Choroid plexus epithelial cell (primary cell): ENCODE results near the gene ARIH1.
"Not testable (repeated sequence)": the region's sequence is repeated elsewhere in the genome, so short reads cannot be mapped to it uniquely, and the experiment has no call there.

Experiments
- DNase-seq: peaks from one replicate; pipeline ENCODE4 v3.0.0-alpha.2; 2010; ENCODE audit warnings: low read depth
- H3K4me3 ChIP-seq: 2 replicates; pipeline ENCODE4 v1.5.1; 2011; ENCODE audit warnings: low read depth, mild to moderate bottlenecking, control low read depth, low read length, moderate library complexity
- TF ChIP-seq, protein P1 (sequence below): conservative IDR thresholded peaks from 2 replicates; pipeline ENCODE4 v1.5.1; 2011; ENCODE audit warnings: low read depth, mild to moderate bottlenecking, control low read depth, inconsistent platforms, low read length, moderate library complexity

Gene ARIH1

DNA sequence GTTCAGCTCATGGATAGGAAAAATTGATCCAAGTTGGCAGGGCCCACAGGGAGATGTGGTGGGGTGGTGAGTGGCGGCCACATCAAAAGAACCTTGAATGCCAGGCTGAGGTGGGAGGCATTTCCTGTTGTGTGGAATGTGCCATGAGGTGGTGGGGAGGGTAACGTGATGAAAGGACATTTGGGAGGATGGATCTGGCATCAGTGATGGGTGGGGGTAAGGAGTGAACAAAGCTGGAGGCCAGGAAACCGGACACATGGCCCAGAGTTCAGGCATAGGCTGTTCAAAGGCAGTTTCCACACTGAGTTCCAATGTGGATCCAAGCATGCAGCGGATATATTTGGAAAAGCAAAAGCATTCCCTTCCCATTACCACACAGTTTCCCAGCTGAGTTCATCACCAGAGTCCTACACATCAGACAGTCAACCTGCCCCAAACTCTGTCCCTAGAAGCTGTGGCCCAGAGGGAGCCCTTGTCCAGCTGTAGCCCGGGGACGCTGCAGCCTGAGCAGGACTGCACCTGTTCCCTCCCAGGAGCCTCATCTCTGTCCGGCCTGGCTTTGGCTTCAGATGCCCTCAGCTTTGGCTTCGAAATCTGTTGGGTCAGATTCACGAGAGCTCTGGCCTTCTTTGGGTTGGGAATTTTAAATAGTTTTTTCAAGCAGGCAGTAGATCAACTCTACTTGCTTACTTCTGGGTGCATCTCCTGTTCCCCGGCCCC is 142.5 kb downstream of the ARIH1 start:
- no peak for DNase-seq
- no peak overlapping the region for H3K4me3 ChIP-seq
- TF ChIP-seq, protein P1, sequence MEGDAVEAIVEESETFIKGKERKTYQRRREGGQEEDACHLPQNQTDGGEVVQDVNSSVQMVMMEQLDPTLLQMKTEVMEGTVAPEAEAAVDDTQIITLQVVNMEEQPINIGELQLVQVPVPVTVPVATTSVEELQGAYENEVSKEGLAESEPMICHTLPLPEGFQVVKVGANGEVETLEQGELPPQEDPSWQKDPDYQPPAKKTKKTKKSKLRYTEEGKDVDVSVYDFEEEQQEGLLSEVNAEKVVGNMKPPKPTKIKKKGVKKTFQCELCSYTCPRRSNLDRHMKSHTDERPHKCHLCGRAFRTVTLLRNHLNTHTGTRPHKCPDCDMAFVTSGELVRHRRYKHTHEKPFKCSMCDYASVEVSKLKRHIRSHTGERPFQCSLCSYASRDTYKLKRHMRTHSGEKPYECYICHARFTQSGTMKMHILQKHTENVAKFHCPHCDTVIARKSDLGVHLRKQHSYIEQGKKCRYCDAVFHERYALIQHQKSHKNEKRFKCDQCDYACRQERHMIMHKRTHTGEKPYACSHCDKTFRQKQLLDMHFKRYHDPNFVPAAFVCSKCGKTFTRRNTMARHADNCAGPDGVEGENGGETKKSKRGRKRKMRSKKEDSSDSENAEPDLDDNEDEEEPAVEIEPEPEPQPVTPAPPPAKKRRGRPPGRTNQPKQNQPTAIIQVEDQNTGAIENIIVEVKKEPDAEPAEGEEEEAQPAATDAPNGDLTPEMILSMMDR, result no peak

DNA sequence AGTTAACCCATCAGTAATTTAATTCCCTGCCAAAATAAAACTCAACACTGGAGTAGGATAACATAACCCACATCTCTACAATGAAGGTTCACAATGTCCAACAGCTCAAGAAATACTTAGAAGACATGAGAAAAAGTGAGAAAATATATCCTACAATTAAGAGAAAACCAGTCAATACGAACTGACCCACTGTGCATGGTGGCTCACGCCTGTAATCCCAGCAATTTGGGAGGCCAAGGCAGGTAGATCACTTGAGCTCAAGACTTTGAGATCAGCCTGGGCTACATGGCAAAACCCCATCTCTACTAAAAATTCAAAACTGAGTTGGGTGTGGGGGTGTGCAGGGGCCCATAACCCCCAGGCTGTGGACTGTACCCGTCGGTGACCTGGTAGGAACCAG is 149.7 kb downstream of the ARIH1 start:
- H3K4me3 ChIP-seq, DNase-seq: not testable (repeated sequence)

DNA sequence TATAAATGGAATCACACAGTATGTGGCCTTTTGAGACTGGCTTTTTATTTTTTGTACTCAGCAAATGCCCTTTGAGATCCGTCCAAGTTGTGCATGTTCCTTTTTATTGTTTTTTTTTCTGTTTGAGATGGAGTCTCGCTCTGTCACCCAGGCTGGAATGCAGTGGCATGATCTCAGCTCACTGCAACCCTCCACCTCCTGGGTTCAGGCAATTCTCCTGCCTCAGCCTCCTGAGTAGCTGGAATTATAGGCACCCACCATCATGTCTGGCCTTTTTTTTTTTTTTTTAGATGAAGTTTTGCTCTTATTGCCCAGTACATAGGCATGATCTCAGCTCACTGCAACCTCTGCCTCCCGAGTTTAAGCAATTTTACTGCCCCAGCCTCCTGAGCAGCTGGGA is 152.0 kb downstream of the ARIH1 start:
- DNase-seq, H3K4me3 ChIP-seq: not testable (repeated sequence)

DNA sequence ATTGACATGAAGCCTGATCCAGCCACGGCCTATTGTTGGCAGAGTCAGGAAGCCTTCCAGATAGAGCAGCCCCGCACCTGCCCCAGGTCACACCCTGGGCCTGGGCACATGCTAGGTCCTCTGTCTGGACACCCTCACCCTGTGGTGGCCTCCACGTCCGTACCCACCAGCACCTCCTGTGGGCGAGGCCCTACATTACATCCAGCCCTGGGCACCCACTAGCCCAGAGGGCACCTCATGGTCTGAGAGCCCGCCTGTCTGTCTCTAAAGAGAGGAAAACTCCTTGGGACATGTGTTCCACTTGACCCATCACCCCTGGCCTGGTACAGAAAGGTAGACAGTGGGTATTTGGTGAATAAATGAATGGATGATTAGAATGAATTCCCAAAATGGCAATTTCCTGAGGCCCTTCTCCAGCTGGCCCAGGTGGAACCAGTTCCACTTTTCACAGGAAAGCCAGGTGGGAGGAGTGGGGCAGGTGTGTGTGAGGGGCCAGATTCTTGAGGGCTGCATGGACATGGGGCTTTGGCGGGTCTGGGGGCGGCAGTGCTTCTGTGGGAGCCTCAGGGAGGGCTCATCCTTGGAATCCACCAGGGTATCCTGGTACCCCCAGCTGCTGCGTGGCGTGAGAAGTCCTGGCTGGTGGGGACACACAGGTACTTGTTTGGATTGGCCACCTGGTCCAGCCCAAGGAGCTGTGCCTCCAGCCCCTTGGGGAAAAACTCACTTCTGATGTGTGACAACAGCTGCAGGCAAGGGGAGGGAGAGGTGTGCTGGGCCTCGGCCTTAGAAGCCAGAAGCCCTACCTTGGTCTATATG is 154.3 kb downstream of the ARIH1 start:
- TF ChIP-seq, protein P1, result peak; percentile 22
- not testable (repeated sequence) for DNase-seq, H3K4me3 ChIP-seq

DNA sequence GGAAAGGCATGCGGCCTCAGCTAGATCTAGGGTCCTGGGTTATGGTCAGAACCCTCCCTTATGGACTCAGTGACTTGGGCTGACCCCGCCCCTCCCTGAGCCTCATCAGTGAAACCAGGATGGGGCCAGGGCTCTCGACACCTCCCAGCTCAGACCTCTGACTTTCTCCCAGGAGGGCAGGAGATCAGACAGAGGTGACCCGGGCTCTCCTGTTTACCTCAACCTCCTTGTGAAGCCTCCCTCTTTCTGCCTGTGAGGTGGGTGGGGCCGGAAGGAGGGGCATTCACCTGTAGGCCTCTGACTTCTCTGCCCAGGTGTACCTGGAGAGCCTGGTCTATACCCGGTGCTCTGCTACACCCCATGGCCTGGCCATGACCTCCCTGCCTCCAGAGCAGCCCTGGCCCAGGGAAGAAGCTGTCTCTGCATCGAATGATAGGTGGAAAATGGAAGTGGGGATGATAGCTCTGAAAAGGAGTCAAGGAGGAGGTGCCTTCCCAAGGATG is 155.0 kb downstream of the ARIH1 start:
- not testable (repeated sequence) for DNase-seq, H3K4me3 ChIP-seq

DNA sequence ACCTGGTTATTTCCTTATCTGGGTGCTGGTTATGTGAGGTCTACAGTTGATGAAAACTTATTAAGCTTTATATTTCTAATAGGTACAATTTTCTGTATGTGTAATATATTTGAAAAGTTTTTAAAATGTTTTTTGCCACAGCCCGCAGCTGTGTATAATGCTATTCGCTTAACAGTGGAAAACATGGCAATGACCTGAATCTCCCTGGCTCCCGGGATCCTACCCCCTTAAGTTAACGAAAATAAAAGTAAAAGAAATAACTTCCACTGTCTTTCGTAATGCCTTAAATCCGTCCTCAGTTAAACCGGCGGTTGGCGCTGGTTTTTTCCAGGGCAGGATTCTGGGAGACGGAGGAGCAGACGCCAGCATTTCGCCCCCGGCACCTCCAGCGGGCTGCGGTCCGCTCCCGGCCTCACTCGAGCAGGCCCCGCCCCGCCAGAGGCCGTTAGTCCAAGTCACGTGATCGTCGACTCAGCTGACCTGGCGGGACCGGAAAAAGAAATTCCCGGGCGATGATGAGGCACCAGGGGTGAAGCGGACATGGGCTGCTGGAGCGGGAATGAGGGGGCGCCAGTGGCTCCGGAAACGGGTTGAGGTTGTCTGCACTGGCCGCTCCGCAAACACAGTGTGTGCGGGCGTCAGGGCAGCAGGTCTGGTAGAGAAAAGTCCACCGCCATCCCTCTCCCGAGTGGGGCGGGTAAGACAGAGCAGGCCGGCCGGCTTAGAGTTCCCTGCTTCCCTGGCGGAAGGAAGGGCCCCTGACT is 162.6 kb downstream of the ARIH1 start:
- H3K4me3 ChIP-seq, result peak overlapping the region; percentile 51
- peak; percentile 75 for DNase-seq

DNA sequence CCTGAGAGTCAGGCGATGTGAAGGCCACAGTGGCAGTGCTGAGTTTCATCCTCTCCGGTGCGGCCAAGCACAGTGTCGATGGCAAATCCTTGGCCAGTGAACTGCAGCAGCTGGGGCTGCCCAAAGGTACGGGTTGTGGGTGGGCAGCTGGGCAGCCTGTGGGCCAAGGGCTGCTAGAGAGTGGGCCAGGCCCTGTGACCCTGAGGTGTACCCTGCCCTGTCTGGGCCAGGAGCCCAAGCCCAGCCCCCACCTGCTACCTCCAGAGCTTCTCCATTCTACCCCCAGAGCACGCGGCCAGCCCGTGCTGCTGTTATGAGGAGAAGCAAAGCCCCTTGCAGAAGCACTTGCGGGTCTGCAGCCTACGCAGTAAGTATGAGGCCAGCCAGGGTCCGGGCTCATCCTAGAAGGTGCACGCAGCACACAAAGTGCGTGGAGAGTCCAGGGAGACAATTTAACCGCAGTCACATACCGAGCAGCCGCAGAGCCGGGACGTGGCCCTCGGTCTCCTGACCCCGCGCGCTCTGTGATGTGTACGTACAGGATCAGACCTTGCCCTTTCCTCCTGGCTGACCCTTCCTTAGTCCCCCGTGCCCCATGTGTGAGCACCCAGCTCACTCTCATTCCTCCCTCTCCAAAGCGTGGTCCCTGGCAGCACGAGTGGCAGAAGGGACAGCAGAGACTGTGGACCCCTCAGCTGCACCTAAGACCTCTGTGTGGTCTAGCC is 165.8 kb downstream of the ARIH1 start:
- DNase-seq, H3K4me3 ChIP-seq: not testable (repeated sequence)

DNA sequence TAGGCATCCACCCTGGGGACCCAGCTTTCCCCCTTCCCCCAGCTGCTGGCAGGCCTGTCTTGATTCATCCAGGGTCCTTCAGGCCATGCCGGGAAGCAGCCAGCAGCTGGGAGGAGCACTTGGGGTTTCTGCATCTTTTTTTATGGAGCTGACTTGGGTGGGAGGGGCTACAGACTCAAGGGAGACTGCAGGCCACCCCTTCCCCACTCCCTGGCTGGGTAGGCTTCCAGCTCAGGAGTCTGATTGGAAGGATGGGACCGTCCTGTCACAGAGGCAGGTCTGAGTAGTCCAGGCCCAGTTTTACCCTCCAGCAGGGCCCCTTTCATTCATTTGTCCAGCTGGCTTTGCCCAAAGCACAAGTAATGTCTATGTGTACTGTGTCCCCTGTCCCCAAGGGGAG is 168.1 kb downstream of the ARIH1 start:
- H3K4me3 ChIP-seq, DNase-seq: not testable (repeated sequence)

DNA sequence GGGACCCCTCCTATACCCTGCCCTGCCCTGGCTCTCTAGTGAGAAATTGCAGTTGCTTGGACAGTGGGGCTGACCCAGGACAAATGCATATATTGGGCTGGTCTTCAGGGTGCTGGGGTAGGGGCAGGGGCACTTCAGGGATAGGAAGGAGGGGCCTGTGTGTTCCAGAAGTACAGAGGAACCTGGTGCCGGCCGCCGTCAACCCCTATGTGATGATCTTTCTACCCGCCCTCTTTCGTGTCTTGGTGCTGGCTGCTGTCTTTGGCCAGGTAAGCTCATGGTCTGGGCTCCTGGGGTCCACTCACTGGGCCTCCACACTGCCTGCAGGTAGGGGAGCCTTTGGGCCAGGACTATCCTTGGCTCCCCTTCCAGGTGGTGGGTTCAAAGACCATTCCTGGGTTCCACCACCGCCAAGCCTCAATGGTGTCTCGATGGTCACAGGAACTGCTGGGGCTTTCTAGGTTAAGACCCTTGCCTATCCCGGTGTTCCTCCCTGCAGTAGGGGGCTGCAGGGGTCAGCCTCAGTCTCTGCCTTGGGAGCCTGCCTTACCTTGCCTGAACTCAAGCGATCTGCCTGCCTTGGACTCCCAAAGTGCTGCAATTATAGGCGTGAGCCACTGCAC is 174.6 kb downstream of the ARIH1 start:
- not testable (repeated sequence) for DNase-seq

More for the DNA sequence above, 174.6 kb downstream of the ARIH1 start:
- not testable (repeated sequence) for H3K4me3 ChIP-seq
